Activated B cell treated with CpG ODN at 0.5 μM for 24 hours (primary cell): ENCODE results near the gene ENOX1. TPM values are rescaled to one million over a fixed set of nuclear protein-coding genes. Genes with fewer than 3 reads are reported as not detected.

Experiments used
- ATAC-seq: fragments of 200-7000 bp; cut with Tn5 transposase; one replicate; pipeline ENCODE4 v1.10.0; 2021; ENCODE audit warnings: low read depth, mild to moderate bottlenecking, moderate library complexity
- CTCF ChIA-PET: fragments of 350-600 bp; sonication (Branson Sonifier 250); formaldehyde crosslinking; loops from one replicate; lab custom pipeline; 2021; ENCODE audit warnings: antibody characterized with exemption; lab: Charles Lee
- POLR2A ChIA-PET: fragments of 350-600 bp; sonication (Branson Sonifier 250); formaldehyde crosslinking; loops from one replicate; lab custom pipeline; 2021; ENCODE audit warnings: antibody characterized with exemption; lab: Charles Lee
- DNase-seq: peaks from one replicate; pipeline ENCODE4 v3.0.0; 2022
- H3K27ac Mint-ChIP-seq: one replicate; pipeline ENCODE4 v1.8.0; 2020; ENCODE audit warnings: mixed read lengths
- H3K27me3 Mint-ChIP-seq: one replicate; pipeline ENCODE4 v1.8.0; 2021; ENCODE audit warnings: mixed read lengths
- H3K36me3 Mint-ChIP-seq: one replicate; pipeline ENCODE4 v1.8.0; 2021; ENCODE audit warnings: low read depth, mixed read lengths
- H3K4me1 Mint-ChIP-seq: one replicate; pipeline ENCODE4 v1.8.0; 2021; ENCODE audit warnings: mixed read lengths
- H3K4me3 Mint-ChIP-seq: one replicate; pipeline ENCODE4 v1.8.0; 2020; ENCODE audit warnings: mild to moderate bottlenecking, mixed read lengths
- H3K9me3 Mint-ChIP-seq: one replicate; pipeline ENCODE4 v1.8.0; 2020; ENCODE audit warnings: mixed read lengths
- CTCF ChIP-seq: fragments of 200-600 bp; IDR thresholded peaks from one replicate; pipeline ENCODE4 v1.8.0; 2022; ENCODE audit warnings: antibody characterized with exemption, mild to moderate bottlenecking
- intact Hi-C: fragments of 100-400 bp; cut with micrococcal nuclease; formaldehyde crosslinking; loops from one replicate; pipeline ENCODE4 v1.15.1; 2024
- total RNA-seq: library from RNA; stranded (reverse); gene quantifications from 2 replicates; pipeline ENCODE4 v1.2.3, GENCODE V29; 2022

Gene ENOX1
- total RNA-seq, 1 donor from 2014 or later, result not detected

GRCh38 chr13:43675577-43675976 is 111.2 kb downstream of the ENOX1 start:
- POLR2A ChIA-PET, result no interaction called here

GRCh38 chr13:43669964-43670363 is 116.8 kb downstream of the ENOX1 start:
- Mint-ChIP-seq H3K27me3 (no peaks in the 10 kb centered on the region), H3K4me1 (no peaks in the 10 kb centered on the region), H3K36me3 (no peaks in the 10 kb centered on the region), H3K9me3 (no peaks in the 10 kb centered on the region), H3K27ac (no peak overlapping the region), H3K4me3 (no peak overlapping the region)
- CTCF ChIA-PET, result no interaction called here
- POLR2A ChIA-PET, result no interaction called here
- ATAC-seq (no peak), DNase-seq (no peak)
- intact Hi-C loops, result no loop called here
- no peak for TF ChIP-seq CTCF

More at GRCh38 chr13:43675577-43675976, 111.2 kb downstream of the ENOX1 start:
- DNase-seq (no peak), ATAC-seq (no peak)
- peaks cover 2% of the 10 kb centered on the region for H3K27me3 Mint-ChIP-seq
- no peaks in the 10 kb centered on the region for H3K4me1 Mint-ChIP-seq
- H3K27ac Mint-ChIP-seq, result no peak overlapping the region
- H3K9me3 Mint-ChIP-seq, result no peaks in the 10 kb centered on the region
- H3K36me3 Mint-ChIP-seq, result no peaks in the 10 kb centered on the region
- CTCF ChIA-PET, result no interaction called here
- no peak for TF ChIP-seq CTCF
- H3K4me3 Mint-ChIP-seq, result no peak overlapping the region
- intact Hi-C loops, result no loop called here

GRCh38 chr13:43669101-43669500 is 117.7 kb downstream of the ENOX1 start:
- ChIA-PET POLR2A (no interaction called here), CTCF (no interaction called here)
- H3K9me3 Mint-ChIP-seq, result no peaks in the 10 kb centered on the region
- no peak overlapping the region for H3K27ac Mint-ChIP-seq
- ATAC-seq (no peak), DNase-seq (no peak)
- no peak overlapping the region for H3K4me3 Mint-ChIP-seq
- TF ChIP-seq CTCF, result no peak
- H3K36me3 Mint-ChIP-seq, result no peaks in the 10 kb centered on the region
- peaks cover 3% of the 10 kb centered on the region for H3K4me1 Mint-ChIP-seq
- intact Hi-C loops, result no loop called here
- H3K27me3 Mint-ChIP-seq, result no peaks in the 10 kb centered on the region

GRCh38 chr13:43666403-43666802 is 120.4 kb downstream of the ENOX1 start:
- intact Hi-C loops, result no loop called here
- Mint-ChIP-seq H3K27ac (no peak overlapping the region), H3K36me3 (no peaks in the 10 kb centered on the region), H3K4me3 (no peak overlapping the region), H3K4me1 (peaks cover 3% of the 10 kb centered on the region), H3K27me3 (no peaks in the 10 kb centered on the region), H3K9me3 (no peaks in the 10 kb centered on the region)
- ATAC-seq (no peak), DNase-seq (no peak)
- CTCF ChIA-PET, result no interaction called here
- no peak for TF ChIP-seq CTCF
- POLR2A ChIA-PET, result no interaction called here

GRCh38 chr13:43665388-43665787 is 121.4 kb downstream of the ENOX1 start:
- H3K27ac Mint-ChIP-seq, result no peak overlapping the region
- ATAC-seq (no peak), DNase-seq (no peak)
- H3K36me3 Mint-ChIP-seq, result no peaks in the 10 kb centered on the region
- no peak overlapping the region for H3K4me3 Mint-ChIP-seq
- intact Hi-C loops, result no loop called here
- ChIA-PET CTCF (no interaction called here), POLR2A (no interaction called here)
- no peaks in the 10 kb centered on the region for H3K27me3 Mint-ChIP-seq
- no peaks in the 10 kb centered on the region for H3K9me3 Mint-ChIP-seq
- peaks cover 3% of the 10 kb centered on the region for H3K4me1 Mint-ChIP-seq
- no peak for TF ChIP-seq CTCF
